ENCODE results near the gene XDH. TPM values are rescaled to one million over a fixed set of nuclear protein-coding genes. Genes with fewer than 3 reads are reported as not detected.

XDH gene
- polyA plus RNA-seq, 1 donor, result not detected

DNA sequence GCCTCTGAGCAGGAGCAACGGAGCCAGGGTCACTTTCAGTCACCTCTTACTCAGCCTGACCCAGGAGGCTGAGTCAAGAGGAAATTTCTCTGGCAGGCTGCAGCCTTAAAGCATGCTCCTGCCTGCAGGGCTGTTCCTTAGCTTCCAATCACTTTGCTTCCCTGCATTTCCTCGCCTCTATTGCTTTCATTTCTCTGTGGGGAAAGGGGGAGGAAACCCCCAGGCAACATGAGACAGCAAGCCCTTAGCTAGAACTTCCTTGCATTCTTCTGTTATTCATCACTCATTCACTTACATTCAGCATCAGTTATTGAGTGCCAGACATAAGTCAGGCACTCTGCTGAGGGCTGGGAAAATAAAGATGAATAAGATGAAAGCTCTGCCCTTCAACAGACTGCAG, 13.0 kb downstream of the XDH start:
- DNase-seq, result no peak

DNA sequence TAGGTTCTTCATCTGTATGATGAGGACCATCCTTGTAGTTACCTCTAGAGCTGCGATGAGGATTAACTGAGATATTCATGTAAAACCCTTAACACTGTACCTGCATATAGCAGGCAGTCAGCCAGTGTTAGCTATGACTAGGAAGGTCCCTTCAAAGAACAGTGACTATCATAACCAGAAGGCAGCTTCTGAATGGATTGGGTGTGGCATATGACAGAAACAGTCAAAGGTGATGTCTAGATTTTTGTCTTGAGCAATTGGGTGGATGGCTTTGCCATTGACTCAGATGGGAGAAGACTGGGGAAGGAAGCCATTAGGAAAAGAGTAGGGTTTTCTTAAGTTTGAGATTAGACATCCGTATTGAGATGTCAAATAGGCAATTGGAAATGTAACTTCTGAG, 15.7 kb downstream of the XDH start:
- DNase-seq, result no peak

- no peak for DNase-seq
Observed at GRCh38 chr2:31397094-31397493, 17.4 kb downstream of the XDH start.

DNA sequence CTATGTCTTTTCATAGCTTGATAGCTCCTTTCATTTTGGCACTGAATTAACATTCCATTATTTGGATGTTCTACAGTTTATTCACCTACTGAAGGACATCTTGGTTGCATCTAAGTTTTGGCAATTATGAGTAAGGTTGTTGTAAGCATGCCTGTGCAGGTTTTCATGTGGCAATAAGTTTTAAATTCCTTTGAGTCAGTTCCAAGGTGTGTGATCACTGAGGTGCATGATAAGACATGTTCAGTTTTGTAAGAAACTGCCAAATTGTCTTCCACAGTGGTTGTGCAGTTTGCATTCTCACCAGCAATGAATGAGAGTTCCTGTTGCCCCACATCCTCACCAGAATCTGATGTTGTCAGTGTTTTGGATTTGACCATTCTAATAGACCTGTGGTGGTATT, 24.2 kb downstream of the XDH start:
- DNase-seq, result no peak

DNA sequence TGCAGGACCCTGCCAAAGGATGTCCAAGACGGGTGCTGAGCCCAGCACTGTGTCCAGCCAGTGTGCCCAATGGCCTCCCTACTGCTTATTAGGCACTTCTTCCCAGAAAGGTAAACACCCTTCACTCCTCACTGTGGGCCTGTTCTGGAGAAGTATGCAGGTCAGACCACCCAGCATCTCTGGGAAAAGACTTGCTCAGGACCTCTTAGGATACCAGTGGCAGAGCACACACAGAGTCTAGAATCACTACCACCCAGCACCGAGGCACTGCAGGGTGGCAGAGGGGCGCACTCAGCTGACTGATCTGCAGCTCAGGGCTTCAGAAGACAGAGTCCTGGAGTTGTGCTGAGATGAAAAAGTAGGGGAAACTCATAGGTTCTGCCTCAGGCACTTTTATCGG, 25.8 kb downstream of the XDH start:
- DNase-seq, result no peak

DNA sequence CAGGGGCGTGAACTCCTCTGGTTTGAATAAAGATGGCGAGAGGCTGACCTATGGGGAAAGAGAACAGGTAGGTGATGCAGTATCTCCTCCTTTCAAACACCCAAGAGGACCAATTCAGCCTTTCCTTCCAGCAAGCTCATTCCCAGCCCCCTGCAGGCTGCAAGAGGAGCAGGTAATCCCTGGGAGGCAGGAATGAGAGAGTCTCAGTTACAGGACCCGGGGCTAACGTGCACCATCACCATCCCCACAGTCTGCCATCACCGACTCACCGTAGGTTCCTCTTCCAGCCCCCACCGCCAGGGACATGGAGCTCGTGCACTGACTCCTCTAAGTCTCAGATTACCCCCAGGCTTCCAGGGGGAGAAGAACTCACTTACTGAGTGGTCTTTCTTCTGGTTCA, 26.7 kb downstream of the XDH start:
- no peak for DNase-seq

DNA sequence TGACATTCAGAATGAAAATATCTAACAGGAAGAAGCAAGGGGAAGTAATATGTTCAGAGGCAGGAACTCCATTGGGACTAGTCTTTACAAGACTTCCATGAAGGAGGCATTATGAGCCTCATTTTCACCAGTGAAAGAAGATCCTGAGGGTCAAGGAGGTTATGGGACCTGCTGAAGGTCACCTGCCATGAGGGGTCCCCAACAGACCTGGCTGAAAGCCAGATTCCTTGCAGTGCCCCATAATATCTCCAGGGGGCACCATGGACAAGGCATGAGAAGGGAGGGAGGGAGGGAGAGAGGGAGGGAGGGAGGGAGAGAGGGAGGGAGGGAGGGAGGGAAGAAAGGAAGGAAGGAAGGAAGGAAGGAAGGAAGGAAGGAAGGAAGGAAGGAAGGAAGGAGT, 27.9 kb downstream of the XDH start:
- no peak for DNase-seq

- no peak for DNase-seq
Observed at GRCh38 chr2:31386172-31386571, 28.4 kb downstream of the XDH start.

DNA sequence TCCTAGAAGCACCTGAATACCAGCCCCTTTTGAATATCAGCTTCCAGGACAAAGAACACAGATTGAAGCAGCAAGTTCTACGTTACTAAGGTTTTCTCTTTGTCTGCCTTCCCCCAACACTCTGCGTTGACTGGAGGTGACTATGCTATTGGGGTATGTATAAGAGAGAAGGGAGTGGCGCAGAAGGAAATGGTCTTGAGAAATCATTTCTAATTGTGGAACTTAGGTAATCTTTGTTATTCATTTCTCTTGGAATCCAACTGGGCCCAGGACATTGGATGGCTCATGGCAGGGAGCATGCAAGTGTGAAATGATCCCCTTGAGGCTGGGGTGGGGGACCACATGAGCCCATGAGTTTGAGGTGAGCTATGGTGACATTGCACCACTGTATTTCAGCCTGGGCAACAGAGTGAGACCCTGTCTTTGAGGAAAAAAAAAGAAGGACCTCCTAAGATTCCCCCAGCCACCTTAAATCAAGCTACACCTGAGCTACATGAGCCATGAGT, 29.7 kb downstream of the XDH start:
- DNase-seq, result no peak

DNA sequence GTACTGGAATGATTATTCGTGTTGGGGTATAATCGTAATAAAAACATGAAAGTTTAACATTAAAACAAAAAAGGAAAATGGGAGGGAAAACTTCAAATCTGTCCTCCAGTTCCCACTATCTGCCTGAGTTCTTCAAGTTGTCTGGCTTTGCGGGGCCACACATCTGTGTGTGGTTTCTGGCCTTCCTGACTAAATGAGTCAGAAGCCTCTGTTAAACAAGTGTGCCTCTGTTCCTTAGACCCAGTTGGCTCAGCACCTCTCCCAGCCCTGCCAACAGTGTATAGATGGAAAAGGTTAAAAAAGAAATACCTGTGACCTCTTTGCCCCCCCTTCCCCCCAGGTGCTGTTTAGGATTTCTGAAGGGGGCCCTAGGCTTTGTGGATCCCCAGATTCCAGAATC, 30.2 kb downstream of the XDH start:
- no peak for DNase-seq

- DNase-seq, result no peak
Observed at GRCh38 chr2:31383471-31384153, 30.9 kb downstream of the XDH start.

- DNase-seq, result no peak
Observed at GRCh38 chr2:31382452-31383120, 32.0 kb downstream of the XDH start.

DNA sequence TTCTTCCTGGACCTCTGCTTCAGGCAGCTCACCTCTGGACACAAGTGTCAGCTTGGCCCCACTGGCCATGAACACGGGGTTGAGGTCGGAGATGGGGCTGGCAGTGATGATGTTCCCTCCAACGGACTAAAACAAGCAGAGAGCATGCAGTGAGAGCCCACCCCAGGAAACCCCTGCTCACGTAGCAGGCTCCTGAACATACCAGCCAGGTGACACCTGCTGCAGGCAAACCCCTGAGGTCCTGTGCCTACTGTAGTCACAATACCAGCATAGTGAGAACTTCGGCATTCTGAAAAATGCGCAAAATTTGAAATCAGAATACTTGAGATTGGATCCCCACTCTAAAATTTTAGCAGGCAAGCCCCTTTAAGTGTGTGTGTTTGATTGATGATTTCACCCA, 32.9 kb downstream of the XDH start:
- no peak for DNase-seq

DNA sequence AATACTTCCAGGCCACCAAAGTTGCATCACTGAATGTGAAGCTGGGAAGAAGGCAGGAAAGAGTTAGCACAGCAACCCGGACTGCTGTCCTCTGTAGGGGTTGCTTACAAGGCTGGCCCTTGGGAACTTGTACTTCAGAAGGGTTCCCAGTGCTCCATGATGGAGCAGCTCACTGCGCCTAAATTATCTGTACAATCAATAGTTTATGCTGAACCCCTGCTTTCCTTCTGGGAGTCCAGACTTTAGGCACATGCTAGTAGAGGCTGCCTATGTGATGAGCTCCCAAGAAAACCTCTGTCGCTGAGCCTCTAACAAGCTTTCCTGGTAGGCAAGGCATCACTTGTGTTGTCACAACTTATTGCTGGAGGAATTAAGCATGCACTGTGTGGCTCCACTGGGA, 34.3 kb downstream of the XDH start:
- no peak for DNase-seq

DNA sequence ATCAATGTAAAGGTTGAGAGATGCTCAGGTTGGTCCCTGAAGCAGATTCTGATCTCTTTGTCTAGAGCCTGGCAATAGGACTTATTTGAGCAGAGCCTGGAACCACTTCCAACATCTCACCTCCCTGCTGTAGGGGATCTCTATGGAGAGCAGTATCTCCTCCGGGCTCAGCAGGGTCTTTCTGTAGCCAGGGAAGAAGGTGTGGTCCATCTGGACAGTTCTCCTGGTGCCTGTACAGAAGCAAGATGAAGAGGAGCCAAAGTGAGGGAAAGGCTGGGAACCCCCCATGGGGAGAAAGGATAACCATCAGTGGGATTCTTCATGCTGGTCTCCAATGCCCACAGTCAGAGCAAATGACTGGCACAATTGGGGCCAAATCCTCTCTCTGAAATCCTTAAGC, 34.8 kb downstream of the XDH start:
- DNase-seq, result no peak

DNA sequence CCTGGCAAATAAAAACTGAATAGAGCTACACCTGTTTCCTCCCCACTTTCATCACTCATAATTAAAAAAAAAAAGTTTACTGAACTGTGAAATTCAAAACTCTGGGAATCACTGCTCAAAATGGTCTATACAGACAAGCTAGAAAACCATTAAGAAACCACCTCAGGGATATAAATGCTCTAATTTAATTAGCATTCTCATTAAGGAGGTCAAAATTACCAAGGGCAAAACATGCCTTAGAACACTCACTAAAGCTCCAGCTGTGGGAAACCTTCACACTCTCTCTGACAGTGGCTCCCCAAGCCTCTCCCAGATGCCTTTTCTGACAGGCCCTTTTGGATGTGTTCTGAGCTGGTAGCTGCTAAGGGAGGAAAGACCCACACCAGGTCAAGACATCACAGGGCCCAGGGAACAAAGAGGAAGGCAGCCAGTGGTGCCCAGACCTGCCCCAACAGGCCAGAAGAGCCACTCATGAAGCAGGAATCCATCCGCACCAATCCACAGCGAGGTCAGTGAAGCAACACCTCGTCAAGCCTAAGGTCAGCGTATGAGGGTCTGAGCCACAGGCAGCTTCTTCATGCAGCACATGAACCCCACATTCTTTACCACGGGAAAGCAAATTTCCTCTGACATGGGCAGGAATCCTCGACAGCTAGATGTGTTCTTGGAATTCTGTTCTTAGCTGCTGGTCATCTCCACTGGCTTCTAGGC, 35.6 kb downstream of the XDH start:
- DNase-seq, result no peak

- no peak for DNase-seq
Observed at GRCh38 chr2:31378389-31378788, 36.2 kb downstream of the XDH start.

DNA sequence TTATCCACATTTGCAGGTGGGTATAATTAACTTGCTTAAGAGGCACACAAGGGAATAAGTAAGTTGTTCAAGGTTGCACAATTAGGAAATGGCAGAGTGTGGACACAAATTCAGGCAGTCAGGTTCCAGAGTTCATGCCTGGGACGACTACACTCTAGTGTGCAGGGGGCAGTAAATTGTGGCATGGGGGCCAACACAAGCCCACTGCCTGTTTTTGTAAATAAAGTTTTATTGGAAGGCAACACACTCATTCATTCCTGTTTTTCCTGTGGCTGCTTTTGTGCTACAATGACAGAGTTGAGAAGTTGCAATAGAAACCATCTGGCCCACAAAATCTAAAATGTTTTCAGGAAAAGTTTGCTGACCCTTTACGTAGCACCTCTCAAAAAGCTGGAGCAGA, 41.4 kb downstream of the XDH start:
- no peak for DNase-seq

DNA sequence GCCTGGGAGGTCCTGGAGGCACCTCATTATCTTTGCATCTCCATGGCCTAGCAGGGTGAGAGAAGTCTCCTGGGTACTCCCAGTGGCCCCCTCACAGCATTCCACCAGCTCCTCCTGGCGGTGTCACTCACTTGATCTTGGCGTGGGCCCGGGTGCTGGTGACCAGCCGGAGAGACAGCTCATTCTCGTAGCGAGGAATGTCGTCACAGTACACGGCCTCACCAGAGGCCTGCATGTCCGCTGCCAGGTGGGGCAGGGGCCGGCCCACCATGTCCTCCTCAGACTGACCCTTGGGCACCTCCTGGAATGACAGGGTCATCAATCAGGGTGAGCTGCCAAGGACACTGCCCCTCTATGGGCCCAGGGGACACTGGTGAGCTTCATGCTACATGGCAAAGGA, 42.4 kb downstream of the XDH start:
- no peak for DNase-seq

DNA sequence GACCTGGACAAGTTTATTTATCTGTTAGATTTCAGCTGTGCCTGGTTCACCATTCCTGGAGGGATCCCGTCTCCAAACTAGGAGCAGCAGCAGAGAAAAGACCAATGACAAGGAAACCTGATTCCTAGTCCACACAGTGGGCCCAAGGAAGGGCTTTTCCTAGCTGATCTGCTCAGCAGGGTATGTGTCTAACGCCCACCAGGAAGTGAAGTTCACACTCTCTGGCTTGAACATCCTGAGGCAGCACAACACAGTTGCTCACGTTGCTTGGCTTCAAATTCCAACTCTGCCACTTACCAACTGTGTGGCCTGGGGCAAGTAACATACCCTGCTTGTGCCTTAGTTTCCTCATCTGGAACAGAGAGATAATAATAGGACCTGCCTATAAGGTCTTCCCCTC, 42.9 kb downstream of the XDH start:
- DNase-seq, result no peak

DNA sequence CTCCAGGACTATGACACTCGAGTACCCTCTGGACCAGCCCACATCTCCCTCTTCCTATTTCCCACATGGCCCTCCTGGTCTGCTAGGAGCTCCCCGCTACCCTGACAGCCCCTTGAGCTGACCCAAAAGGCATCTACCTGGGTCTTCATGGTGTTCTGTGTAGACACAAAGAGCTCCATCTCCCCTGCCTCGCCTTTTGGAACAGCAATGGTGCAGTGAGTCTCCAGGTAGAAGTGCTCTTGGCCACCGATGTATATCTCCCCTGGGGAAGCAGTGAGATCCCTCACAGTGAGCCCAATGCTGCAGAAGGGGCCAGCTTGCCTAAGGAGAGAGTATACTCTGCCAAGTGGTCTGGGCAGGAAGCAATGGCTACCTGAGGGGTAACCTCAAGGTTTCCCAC, 47.8 kb downstream of the XDH start:
- no peak for DNase-seq

GRCh38 chr2:31365834-31366505, 48.6 kb downstream of the XDH start:
- DNase-seq, result no peak

- no peak for DNase-seq
Observed at GRCh38 chr2:31365348-31365747, 49.2 kb downstream of the XDH start.
